Central memory CD8-positive, alpha-beta T cell (primary cell): ENCODE results near the gene LANCL2.

Source experiments
- ATAC-seq: fragments of 150-1000 bp; cut with Tn5 transposase; replicated peaks from 2 replicates; pipeline ENCODE4 v1.10.0; 2022; ENCODE audit warnings: mild to moderate bottlenecking, moderate FRiP score, moderate number of reproducible peaks; ENCODE audit not compliant: poor library complexity, severe bottlenecking; ENCODE audit errors: extremely low read depth
- DNase-seq, 2 donors: peaks; one replicate each; pipeline ENCODE4 v3.0.0; 2021; ENCODE audit warnings: low spot score in 2 of 2
- H3K27ac Mint-ChIP-seq: one replicate; pipeline ENCODE4 v1.8.0; 2022; ENCODE audit warnings: low read depth, mild to moderate bottlenecking, moderate library complexity, mixed read lengths
- H3K27me3 Mint-ChIP-seq: one replicate; pipeline ENCODE4 v1.8.0; 2022; ENCODE audit warnings: mixed read lengths
- H3K36me3 Mint-ChIP-seq: one replicate; pipeline ENCODE4 v1.8.0; 2022; ENCODE audit warnings: mild to moderate bottlenecking, moderate library complexity, mixed read lengths; ENCODE audit not compliant: insufficient read depth
- H3K4me1 Mint-ChIP-seq: one replicate; pipeline ENCODE4 v1.8.0; 2022; ENCODE audit warnings: mixed read lengths
- H3K4me3 Mint-ChIP-seq: one replicate; pipeline ENCODE4 v1.8.0; 2022; ENCODE audit warnings: mild to moderate bottlenecking, moderate library complexity, mixed read lengths
- H3K9me3 Mint-ChIP-seq: one replicate; pipeline ENCODE4 v1.8.0; 2022; ENCODE audit warnings: mixed read lengths

The LANCL2 gene

GRCh38 chr7:55474944-55475854 is 110.1 kb downstream of the LANCL2 start:
- H3K4me3 Mint-ChIP-seq = peak overlapping the region; percentile 71
- no peaks in the 10 kb centered on the region for H3K27me3 Mint-ChIP-seq
- H3K4me1 Mint-ChIP-seq = peaks cover 63% of the 10 kb centered on the region
- H3K9me3 Mint-ChIP-seq = no peaks in the 10 kb centered on the region
- H3K36me3 Mint-ChIP-seq = peaks cover 7% of the 10 kb centered on the region
- peak overlapping the region; percentile 83 for H3K27ac Mint-ChIP-seq
- peak; percentile 65 for ATAC-seq
- DNase-seq = no peak

- ATAC-seq (no peak), DNase-seq (no peak)
- no peaks in the 10 kb centered on the region for H3K9me3 Mint-ChIP-seq
- H3K4me3 Mint-ChIP-seq = peak overlapping the region; percentile 71
- H3K4me1 Mint-ChIP-seq = peaks cover 65% of the 10 kb centered on the region
- peaks cover 7% of the 10 kb centered on the region for H3K36me3 Mint-ChIP-seq
- H3K27me3 Mint-ChIP-seq = no peaks in the 10 kb centered on the region
- H3K27ac Mint-ChIP-seq = peak overlapping the region; percentile 83
Observed at GRCh38 chr7:55475855-55476803, 111.0 kb downstream of the LANCL2 start.

GRCh38 chr7:55476852-55477780 is 112.0 kb downstream of the LANCL2 start:
- no peak for DNase-seq
- no peaks in the 10 kb centered on the region for H3K9me3 Mint-ChIP-seq
- H3K4me1 Mint-ChIP-seq = peaks cover 61% of the 10 kb centered on the region
- H3K27me3 Mint-ChIP-seq = no peaks in the 10 kb centered on the region
- peaks cover 7% of the 10 kb centered on the region for H3K36me3 Mint-ChIP-seq
- peak overlapping the region; percentile 81 for H3K27ac Mint-ChIP-seq
- H3K4me3 Mint-ChIP-seq = peak overlapping the region; percentile 31
- no peak for ATAC-seq

- no peak for DNase-seq
- Mint-ChIP-seq H3K27me3 (no peaks in the 10 kb centered on the region), H3K4me3 (no peak overlapping the region), H3K36me3 (peaks cover 10% of the 10 kb centered on the region), H3K4me1 (peaks cover 61% of the 10 kb centered on the region), H3K27ac (peak overlapping the region; percentile 21), H3K9me3 (no peaks in the 10 kb centered on the region)
- no peak for ATAC-seq
Observed at GRCh38 chr7:55477781-55478374, 112.7 kb downstream of the LANCL2 start.

- Mint-ChIP-seq H3K27ac (peak overlapping the region; percentile 21), H3K27me3 (no peaks in the 10 kb centered on the region), H3K4me1 (peaks cover 62% of the 10 kb centered on the region), H3K9me3 (no peaks in the 10 kb centered on the region), H3K36me3 (peaks cover 13% of the 10 kb centered on the region), H3K4me3 (no peak overlapping the region)
- no peak for DNase-seq
- no peak for ATAC-seq
Observed at GRCh38 chr7:55478700-55479099, 113.6 kb downstream of the LANCL2 start.

GRCh38 chr7:55481155-55481554 is 116.0 kb downstream of the LANCL2 start:
- H3K36me3 Mint-ChIP-seq = peaks cover 17% of the 10 kb centered on the region
- peaks cover 60% of the 10 kb centered on the region for H3K4me1 Mint-ChIP-seq
- no peaks in the 10 kb centered on the region for H3K27me3 Mint-ChIP-seq
- ATAC-seq (no peak), DNase-seq (no peak)
- no peak overlapping the region for H3K4me3 Mint-ChIP-seq
- no peaks in the 10 kb centered on the region for H3K9me3 Mint-ChIP-seq
- peak overlapping the region; percentile 50 for H3K27ac Mint-ChIP-seq

GRCh38 chr7:55483046-55483445 is 117.9 kb downstream of the LANCL2 start:
- ATAC-seq (no peak), DNase-seq (no peak)
- Mint-ChIP-seq H3K27ac (no peak overlapping the region), H3K4me3 (no peak overlapping the region), H3K27me3 (no peaks in the 10 kb centered on the region), H3K4me1 (peaks cover 51% of the 10 kb centered on the region), H3K36me3 (peaks cover 17% of the 10 kb centered on the region), H3K9me3 (no peaks in the 10 kb centered on the region)
